D721Med (cell line): ENCODE data around the gene EXOC4.

Source experiments
- DNase-seq: peaks from one replicate; pipeline ENCODE4 v3.0.0; 2011; ENCODE audit warnings: low spot score; ENCODE audit not compliant: insufficient read length
- FAIRE-seq: peaks from 2 replicates; lab custom pipeline; 2011; peaks lifted over from hg19 to GRCh38; lab: Jason Lieb, UNC
- CTCF ChIP-seq: IDR thresholded peaks from 2 replicates; pipeline ENCODE4 v1.5.1; 2012; ENCODE audit warnings: mild to moderate bottlenecking, control low read depth; ENCODE audit not compliant: insufficient read depth; ENCODE audit errors: missing control alignments

EXOC4 gene

GRCh38 chr7:133796782-133797745 lies 544.2 kb downstream of the EXOC4 start:
- DNase-seq (peak; percentile 29), FAIRE-seq (peak; percentile 97)
- no peak for TF ChIP-seq CTCF

- no peak for TF ChIP-seq CTCF
- DNase-seq (no peak), FAIRE-seq (no peak)
Measured at GRCh38 chr7:133797818-133798520, 545.1 kb downstream of the EXOC4 start.

DNA sequence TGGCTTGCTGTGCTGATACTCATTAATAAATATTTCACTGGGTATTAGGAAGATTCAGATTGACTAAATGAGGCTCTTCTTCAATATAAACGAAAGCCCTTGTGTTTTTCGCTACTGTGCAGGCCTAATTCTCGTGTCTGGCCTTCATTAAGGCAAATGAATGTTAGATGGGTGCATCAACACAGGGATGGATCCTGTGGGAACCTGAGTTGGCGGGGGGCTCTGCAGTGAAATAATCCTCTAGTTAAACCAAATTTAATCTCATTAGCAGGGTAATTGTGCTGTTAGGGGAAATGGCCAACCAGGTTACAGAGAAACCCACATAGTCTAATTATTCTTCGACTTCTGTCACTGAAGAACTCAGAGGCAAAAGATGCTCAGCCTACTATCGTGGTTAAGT lies 548.5 kb downstream of the EXOC4 start:
- no peak for DNase-seq
- peak; percentile 48 for FAIRE-seq
- TF ChIP-seq CTCF, result no peak

GRCh38 chr7:133804127-133804526 lies 551.2 kb downstream of the EXOC4 start:
- DNase-seq (no peak), FAIRE-seq (no peak)
- no peak for TF ChIP-seq CTCF

DNA sequence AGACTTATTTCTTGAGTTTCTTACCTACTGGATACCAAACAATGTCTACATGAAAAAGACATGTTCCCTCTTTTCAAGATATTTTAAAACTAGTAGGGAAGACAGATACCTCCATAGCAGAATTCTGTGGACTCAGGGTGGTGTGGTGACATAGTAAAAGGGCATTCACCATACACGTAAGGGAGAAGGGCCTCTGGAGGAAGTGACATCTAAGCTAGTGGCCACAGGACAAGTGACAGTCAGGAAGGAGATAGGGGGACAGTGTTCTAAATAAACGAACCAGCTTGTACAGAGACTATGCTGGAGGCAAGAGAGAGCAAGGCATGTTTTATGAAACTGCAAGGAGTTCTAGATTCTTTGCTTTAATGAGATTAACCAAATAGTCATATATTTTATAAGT lies 552.5 kb downstream of the EXOC4 start:
- TF ChIP-seq CTCF, result no peak

DNA sequence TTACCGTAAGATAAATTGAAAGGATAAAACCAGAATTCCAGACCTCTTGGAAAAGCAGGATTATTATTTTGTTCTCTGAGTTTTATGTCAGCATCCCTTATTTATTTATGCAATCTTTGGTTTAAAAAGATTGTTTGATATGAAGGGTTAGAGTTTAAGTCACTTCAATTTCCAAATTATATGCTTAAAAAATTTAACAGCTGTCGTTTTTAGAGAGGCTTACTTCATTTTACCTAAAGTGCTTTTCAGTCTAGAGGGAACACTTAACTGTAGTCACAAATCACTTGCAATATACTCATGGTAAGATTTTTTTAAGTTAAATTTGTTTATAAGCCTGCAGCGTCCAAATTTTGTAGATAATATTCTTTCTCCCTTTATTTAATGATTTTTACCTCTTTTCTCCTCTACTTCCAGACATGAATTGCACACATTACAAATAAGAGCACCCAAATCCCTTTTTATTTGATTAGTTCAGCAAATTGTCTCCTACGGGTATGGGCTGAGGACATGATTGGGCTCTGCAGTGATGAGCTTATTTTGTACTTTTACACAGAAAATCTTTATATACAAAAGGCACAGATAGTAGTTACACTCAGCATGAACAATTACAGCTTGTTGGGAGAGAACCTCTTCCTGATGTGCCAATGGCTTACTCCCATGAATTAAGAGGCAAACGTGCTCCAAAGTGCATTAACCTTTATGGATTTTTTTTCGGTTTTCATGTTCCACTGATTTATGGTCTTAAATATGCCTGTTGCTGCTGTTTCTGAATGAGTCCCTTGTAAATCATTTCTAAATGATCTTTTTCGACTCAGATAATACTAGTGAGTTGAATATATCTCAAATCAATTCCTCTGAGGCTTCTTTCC lies 555.0 kb downstream of the EXOC4 start:
- TF ChIP-seq CTCF, result no peak
- DNase-seq (no peak), FAIRE-seq (no peak)

More for the DNA sequence above, 552.5 kb downstream of the EXOC4 start:
- no peak for FAIRE-seq
- DNase-seq, result no peak
